Measurements from ENCODE around the gene FANCD2OS. TPM values are rescaled to one million over a fixed set of nuclear protein-coding genes. Genes with fewer than 3 reads are reported as not detected.
"Not testable (repeated sequence)": the region's sequence is repeated elsewhere in the genome, so short reads cannot be mapped to it uniquely, and the experiment has no call there.

The FANCD2OS gene
- total RNA-seq, 2 experiments from 2014 or later: not detected

DNA sequence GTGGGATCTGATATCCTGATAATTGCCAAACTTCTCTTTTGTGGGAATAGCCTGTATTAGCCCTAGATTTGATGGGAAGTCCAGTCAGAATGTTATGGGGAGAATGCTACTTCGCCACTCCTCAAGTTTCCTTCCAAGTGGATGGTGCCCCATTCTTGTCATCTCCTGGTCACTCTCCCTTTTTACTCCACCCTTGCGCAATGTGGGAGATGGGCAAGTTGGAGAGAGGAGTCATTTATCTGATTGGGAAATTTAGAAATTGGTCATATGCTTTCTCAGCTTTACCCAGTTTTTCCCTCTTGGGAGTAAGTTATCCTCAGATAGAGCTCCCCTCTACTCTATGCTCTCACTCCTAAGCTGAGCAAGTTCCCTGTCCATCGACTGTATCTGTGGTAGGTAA, 14.4 kb downstream of the FANCD2OS start:
- H3K4me3 Mint-ChIP-seq: no peak overlapping the region
- H3K9me3 Mint-ChIP-seq (ENCODE audit: low read depth): no peaks in the 10 kb centered on the region
- no peaks in the 10 kb centered on the region for H3K4me1 Mint-ChIP-seq
- no peaks in the 10 kb centered on the region for H3K27me3 Mint-ChIP-seq
- ChIA-PET CTCF (interaction anchor here (0.5 kb wide), 1 partner anchor 10 kb away, joined by 4 read pairs; no protein-coding TSS in a partner anchor), POLR2A (no interaction called here)
- intact Hi-C loops (cut with DNase I, micrococcal nuclease): no loop called here
- DNase-seq (no peak), ATAC-seq (no peak)
- peaks cover 58% of the 10 kb centered on the region for H3K36me3 Mint-ChIP-seq (ENCODE audit: low read depth)
- no peak overlapping the region for H3K27ac Mint-ChIP-seq

DNA sequence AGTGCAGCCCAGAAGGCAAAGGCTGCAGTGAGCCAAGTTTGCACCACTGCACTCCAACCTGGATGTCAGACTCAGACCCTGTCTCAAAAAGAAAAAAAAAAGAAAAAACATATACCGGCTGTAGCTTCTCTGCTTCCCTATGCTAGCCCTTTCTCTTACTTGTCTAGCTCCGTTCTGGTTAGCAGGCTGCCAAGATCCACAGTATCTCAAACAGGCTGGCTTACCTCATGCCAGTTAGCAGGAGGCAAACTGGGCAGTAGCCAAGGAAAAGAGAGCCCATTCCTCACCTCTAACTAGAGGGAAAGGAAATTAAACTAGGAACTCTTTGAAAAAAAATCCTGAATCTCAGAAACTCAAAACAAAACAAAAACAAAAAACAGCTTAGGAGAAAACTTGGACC, 16.7 kb downstream of the FANCD2OS start:
- peaks cover 60% of the 10 kb centered on the region for H3K36me3 Mint-ChIP-seq (ENCODE audit: low read depth)
- ATAC-seq; H3K4me1 Mint-ChIP-seq; DNase-seq; H3K27me3 Mint-ChIP-seq; H3K9me3 Mint-ChIP-seq (ENCODE audit: low read depth); H3K4me3 Mint-ChIP-seq; H3K27ac Mint-ChIP-seq; POLR2A ChIA-PET; CTCF ChIA-PET; intact Hi-C loops (cut with DNase I, micrococcal nuclease): not testable (repeated sequence)

DNA sequence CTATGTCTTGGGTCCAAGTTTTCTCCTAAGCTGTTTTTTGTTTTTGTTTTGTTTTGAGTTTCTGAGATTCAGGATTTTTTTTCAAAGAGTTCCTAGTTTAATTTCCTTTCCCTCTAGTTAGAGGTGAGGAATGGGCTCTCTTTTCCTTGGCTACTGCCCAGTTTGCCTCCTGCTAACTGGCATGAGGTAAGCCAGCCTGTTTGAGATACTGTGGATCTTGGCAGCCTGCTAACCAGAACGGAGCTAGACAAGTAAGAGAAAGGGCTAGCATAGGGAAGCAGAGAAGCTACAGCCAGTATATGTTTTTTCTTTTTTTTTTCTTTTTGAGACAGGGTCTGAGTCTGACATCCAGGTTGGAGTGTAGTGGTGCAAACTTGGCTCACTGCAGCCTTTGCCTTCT, 17.3 kb downstream of the FANCD2OS start:
- H3K4me3 Mint-ChIP-seq; CTCF ChIA-PET; H3K9me3 Mint-ChIP-seq (ENCODE audit: low read depth); H3K27ac Mint-ChIP-seq; DNase-seq; ATAC-seq; intact Hi-C loops (cut with DNase I, micrococcal nuclease); POLR2A ChIA-PET; H3K4me1 Mint-ChIP-seq; H3K27me3 Mint-ChIP-seq: not testable (repeated sequence)
- peaks cover 64% of the 10 kb centered on the region for H3K36me3 Mint-ChIP-seq (ENCODE audit: low read depth)

DNA sequence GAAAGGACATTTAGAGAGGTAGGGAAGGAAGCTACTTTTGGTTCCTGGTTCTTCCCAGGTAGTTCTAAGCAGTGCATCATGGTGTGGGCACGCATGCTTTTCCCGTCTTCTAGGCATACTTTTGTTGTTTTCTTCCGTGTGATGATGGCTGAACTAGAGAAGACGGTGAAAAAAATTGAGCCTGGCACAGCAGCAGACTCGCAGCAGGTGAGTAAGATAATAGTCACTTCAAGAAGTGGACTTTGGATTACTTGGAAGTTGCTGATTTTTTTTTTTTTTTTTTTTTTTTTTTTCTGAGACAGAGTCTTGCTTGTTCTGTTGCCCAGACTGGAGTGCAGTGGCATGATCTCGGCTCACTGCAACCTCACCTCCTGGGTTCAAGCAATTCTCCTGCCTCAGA, 17.9 kb downstream of the FANCD2OS start:
- ChIA-PET POLR2A (no interaction called here), CTCF (no interaction called here)
- ATAC-seq: no peak
- intact Hi-C loops (cut with DNase I, micrococcal nuclease): no loop called here
- no peak for DNase-seq
- no peaks in the 10 kb centered on the region for H3K4me1 Mint-ChIP-seq
- no peaks in the 10 kb centered on the region for H3K9me3 Mint-ChIP-seq (ENCODE audit: low read depth)
- no peak overlapping the region for H3K27ac Mint-ChIP-seq
- no peaks in the 10 kb centered on the region for H3K27me3 Mint-ChIP-seq
- peaks cover 68% of the 10 kb centered on the region for H3K36me3 Mint-ChIP-seq (ENCODE audit: low read depth)
- H3K4me3 Mint-ChIP-seq: no peak overlapping the region

DNA sequence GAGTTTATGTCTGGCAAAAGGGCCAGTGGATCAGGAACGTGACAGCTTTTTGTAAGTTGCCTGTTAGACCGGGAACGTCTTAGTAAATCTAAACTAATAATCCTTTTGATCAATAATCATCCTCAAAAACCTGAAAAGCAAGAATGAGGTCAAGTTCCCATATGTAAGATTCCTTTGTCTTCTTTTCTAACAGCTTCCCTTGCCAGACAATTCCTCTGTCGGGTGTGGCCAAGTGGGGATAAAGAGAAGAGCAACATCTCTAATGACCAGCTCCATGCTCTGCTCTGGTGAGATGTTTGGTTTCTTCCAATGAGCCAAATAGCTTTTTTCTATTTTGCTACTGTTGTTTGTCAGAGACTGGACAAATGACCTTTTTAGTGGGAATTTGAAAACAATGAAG, 19.8 kb downstream of the FANCD2OS start:
- CTCF ChIA-PET: no interaction called here
- Mint-ChIP-seq H3K9me3 (ENCODE audit: low read depth) (no peaks in the 10 kb centered on the region), H3K36me3 (ENCODE audit: low read depth) (peaks cover 62% of the 10 kb centered on the region)

DNA sequence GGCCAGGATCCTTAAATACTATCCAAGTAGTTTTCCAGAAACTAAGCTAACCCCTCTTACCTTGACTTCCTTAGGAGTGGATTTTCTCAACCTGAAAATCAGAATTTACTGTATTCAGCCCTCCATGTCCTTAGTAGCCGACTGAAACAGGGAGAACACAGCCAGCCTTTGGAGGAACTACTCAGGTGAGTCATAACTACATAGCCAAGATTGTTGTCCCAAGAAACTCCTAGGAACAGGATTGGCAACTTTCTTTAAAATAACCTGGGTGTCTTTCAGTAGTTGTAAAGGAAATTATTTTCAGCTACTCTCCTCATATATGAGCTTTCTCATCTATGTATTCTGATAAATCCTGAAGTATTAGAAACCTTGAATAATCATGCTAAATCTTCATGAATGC, 22.3 kb downstream of the FANCD2OS start:
- H3K27me3 Mint-ChIP-seq: no peaks in the 10 kb centered on the region
- H3K9me3 Mint-ChIP-seq (ENCODE audit: low read depth): no peaks in the 10 kb centered on the region
- DNase-seq (no peak), ATAC-seq (no peak)
- intact Hi-C loops (cut with DNase I, micrococcal nuclease): loop anchor here in 1 of 2 experiments (5.0 kb wide), 1 partner anchor 48 kb away; no protein-coding TSS in a partner anchor
- ChIA-PET POLR2A (no interaction called here), CTCF (interaction anchor here (0.7 kb wide), 1 partner anchor 245 kb away, joined by 3 read pairs; no protein-coding TSS in a partner anchor)
- H3K4me3 Mint-ChIP-seq: no peak overlapping the region
- peaks cover 68% of the 10 kb centered on the region for H3K36me3 Mint-ChIP-seq (ENCODE audit: low read depth)
- no peaks in the 10 kb centered on the region for H3K4me1 Mint-ChIP-seq
- no peak overlapping the region for H3K27ac Mint-ChIP-seq

More for the DNA sequence above, 19.8 kb downstream of the FANCD2OS start:
- no peaks in the 10 kb centered on the region for H3K4me1 Mint-ChIP-seq
- no peak overlapping the region for H3K4me3 Mint-ChIP-seq
- DNase-seq: no peak
- intact Hi-C loops (cut with DNase I, micrococcal nuclease): loop anchor here in 1 of 2 experiments (5.0 kb wide), 1 partner anchor 51 kb away; no protein-coding TSS in a partner anchor
- no peaks in the 10 kb centered on the region for H3K27me3 Mint-ChIP-seq
- no peak overlapping the region for H3K27ac Mint-ChIP-seq
- ATAC-seq: no peak
- POLR2A ChIA-PET: no interaction called here

DNA sequence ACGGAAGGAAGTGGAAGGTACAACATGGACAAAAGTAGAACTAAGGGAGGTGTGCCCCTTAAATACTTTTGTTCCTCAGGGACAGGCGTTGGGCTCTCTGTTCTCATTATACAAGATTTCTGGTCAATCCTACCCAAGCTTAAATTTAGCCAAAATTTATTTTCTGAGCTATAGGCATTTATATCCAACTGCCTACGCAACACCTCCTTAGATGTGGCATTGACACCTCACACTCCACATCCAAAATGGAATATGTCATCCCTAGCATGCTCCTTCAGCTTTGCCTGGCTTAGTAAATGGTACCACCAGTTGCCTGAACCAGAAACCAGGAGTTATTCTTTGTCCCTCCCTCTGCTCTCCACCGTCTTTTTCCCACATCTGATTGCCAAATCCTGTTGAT, 26.2 kb downstream of the FANCD2OS start:
- Mint-ChIP-seq H3K9me3 (ENCODE audit: low read depth) (no peaks in the 10 kb centered on the region), H3K27me3 (no peaks in the 10 kb centered on the region), H3K36me3 (ENCODE audit: low read depth) (peaks cover 59% of the 10 kb centered on the region), H3K4me3 (no peak overlapping the region), H3K27ac (no peak overlapping the region), H3K4me1 (no peaks in the 10 kb centered on the region)
- ATAC-seq (no peak), DNase-seq (no peak)
- intact Hi-C loops (cut with DNase I, micrococcal nuclease): no loop called here
- POLR2A ChIA-PET: no interaction called here
- CTCF ChIA-PET: interaction anchor here (0.7 kb wide), 1 partner anchor 117 kb away, joined by 3 read pairs; no protein-coding TSS in a partner anchor

DNA sequence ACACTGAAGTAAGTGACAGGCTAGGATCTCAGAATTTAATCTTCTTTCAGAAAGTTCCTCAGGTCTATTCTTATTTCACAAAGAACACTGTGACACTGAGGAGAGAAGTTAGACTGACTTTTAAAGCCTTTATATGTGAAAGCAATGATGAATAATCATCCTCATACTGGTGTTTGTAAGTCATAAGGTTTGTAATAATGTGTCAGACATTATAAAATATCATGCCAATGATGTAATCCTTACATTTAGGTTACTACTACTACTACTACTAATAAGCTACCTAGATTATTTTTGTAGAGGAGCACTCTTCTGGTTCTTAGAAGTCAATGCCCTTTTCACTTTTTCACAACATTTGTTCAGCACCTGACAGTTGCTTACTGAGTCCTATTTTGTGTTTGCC, 33.4 kb downstream of the FANCD2OS start:
- ChIA-PET POLR2A (no interaction called here), CTCF (no interaction called here)
- ATAC-seq: no peak

DNA sequence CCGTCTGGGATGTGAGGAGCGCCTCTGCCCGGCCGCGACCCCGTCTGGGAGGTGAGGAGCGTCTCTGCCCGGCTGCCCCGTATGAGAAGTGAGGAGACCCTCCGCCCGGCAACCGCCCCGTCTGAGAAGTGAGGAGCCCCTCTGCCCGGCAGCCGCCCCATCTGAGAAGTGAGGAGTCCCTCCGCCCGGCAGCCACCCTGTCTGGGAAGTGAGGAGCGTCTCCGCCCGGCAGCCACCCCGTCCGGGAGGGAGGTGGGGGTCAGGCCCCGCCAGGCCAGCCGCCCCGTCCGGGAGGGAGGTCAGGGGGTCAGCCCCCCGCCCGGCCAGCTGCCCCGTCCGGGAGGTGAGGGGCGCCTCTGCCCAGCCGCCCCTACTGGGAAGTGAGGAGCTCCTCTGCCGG, 38.0 kb downstream of the FANCD2OS start:
- H3K27ac Mint-ChIP-seq; CTCF ChIA-PET; H3K4me1 Mint-ChIP-seq; H3K9me3 Mint-ChIP-seq (ENCODE audit: low read depth); DNase-seq; H3K4me3 Mint-ChIP-seq; ATAC-seq; intact Hi-C loops (cut with DNase I, micrococcal nuclease); H3K27me3 Mint-ChIP-seq: not testable (repeated sequence)
- POLR2A ChIA-PET: interaction anchor here (0.6 kb wide), 1 partner anchor 117 kb away, joined by 3 read pairs; no protein-coding TSS in a partner anchor
- peaks cover 52% of the 10 kb centered on the region for H3K36me3 Mint-ChIP-seq (ENCODE audit: low read depth)

More for the DNA sequence above, 33.4 kb downstream of the FANCD2OS start:
- Mint-ChIP-seq H3K4me1 (no peaks in the 10 kb centered on the region), H3K9me3 (ENCODE audit: low read depth) (no peaks in the 10 kb centered on the region), H3K27me3 (no peaks in the 10 kb centered on the region), H3K4me3 (no peak overlapping the region), H3K27ac (no peak overlapping the region), H3K36me3 (ENCODE audit: low read depth) (peaks cover 37% of the 10 kb centered on the region)
- DNase-seq: no peak
- intact Hi-C loops (cut with DNase I, micrococcal nuclease): no loop called here

DNA sequence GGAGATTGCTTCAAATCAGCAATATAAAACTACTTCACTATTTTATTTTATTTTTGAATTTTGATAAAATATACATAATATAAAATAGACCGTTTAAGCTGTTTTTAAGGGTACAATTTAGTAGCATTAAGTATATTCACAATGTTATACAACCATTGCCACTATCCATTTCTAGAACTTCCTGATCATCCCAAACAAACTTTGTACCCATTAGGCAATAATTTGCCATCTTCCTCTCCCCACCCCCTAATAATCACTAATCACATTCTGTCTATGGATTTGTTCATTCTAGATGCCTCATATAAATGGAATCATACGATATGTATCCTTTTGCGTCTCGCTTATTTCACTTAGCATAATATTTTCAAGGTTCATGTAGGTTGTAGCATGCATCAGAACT, 53.0 kb downstream of the FANCD2OS start:
- POLR2A ChIA-PET: interaction anchor here (1.0 kb wide), 1 partner anchor 12 kb away, joined by 3 read pairs; no protein-coding TSS in a partner anchor
- peaks cover 57% of the 10 kb centered on the region for H3K36me3 Mint-ChIP-seq (ENCODE audit: low read depth)
- H3K27ac Mint-ChIP-seq: no peak overlapping the region
- intact Hi-C loops (cut with DNase I, micrococcal nuclease): no loop called here
- no peak overlapping the region for H3K4me3 Mint-ChIP-seq
- H3K4me1 Mint-ChIP-seq: no peaks in the 10 kb centered on the region
- no peaks in the 10 kb centered on the region for H3K9me3 Mint-ChIP-seq (ENCODE audit: low read depth)
- DNase-seq: no peak
- no peak for ATAC-seq
- CTCF ChIA-PET: interaction anchor here (0.5 kb wide), 1 partner anchor 283 kb away, joined by 3 read pairs; no protein-coding TSS in a partner anchor
- H3K27me3 Mint-ChIP-seq: no peaks in the 10 kb centered on the region

All from activated CD4-positive, alpha-beta T cell treated with anti-CD3 and anti-CD28 coated beads for 36 hours (primary cell).